ENCODE measurements around the gene GPC6.

GRCh38 chr13:93811071-93811737 lies 584.6 kb downstream of the GPC6 start:
- TF ChIP-seq CTCF (IDR thresholded peaks at IDR 0.05 in 2 of 3, conservative IDR thresholded peaks at IDR 0.05 in 1 of 3; ENCODE audit: borderline replicate concordance in 1 of 3, insufficient read depth in 1 of 3, low read depth in 2 of 3, low read length in 2 of 3) (no peak), POLR2A (IDR thresholded peaks at IDR 0.05; ENCODE audit: borderline replicate concordance, extremely low read depth, insufficient read depth, insufficient read length) (no peak), ZNF274 (IDR thresholded peaks at IDR 0.05; ENCODE audit: low read depth, low read length) (no peak)
